T-helper 17 cell (primary cell): ENCODE data around the gene CYTH1. TPM values are rescaled to one million over a fixed set of nuclear protein-coding genes. Genes with fewer than 3 reads are reported as not detected.
A peak's percentile ranks its signal among the peaks of the same experiment; 100 is the strongest.

Experiments used
- ATAC-seq: fragments of 150-1000 bp; cut with Tn5 transposase; 2 replicates; pipeline ENCODE4 v1.10.0; 2021; ENCODE audit warnings: mild to moderate bottlenecking, moderate library complexity
- DNase-seq, 3 donors: peaks; one replicate each; pipeline versions ENCODE4 v3.0.0 to v3.0.0-alpha.2; 2020 to 2021
- H3K9me3 ChIP-seq: one replicate; pipeline ENCODE4 v1.7.0; 2013; ENCODE audit warnings: low read length, mild to moderate bottlenecking; ENCODE audit not compliant: control insufficient read depth, poor library complexity, severe bottlenecking
- H3K27ac Mint-ChIP-seq: one replicate; pipeline ENCODE4 v1.8.0; 2022; ENCODE audit warnings: mild to moderate bottlenecking, moderate library complexity, mixed read lengths
- H3K27me3 Mint-ChIP-seq: one replicate; pipeline ENCODE4 v1.8.0; 2022; ENCODE audit warnings: mixed read lengths
- H3K36me3 Mint-ChIP-seq: one replicate; pipeline ENCODE4 v1.8.0; 2022; ENCODE audit warnings: low read depth, mixed read lengths
- H3K4me1 Mint-ChIP-seq: one replicate; pipeline ENCODE4 v1.8.0; 2022; ENCODE audit warnings: mild to moderate bottlenecking, mixed read lengths
- H3K4me3 Mint-ChIP-seq: one replicate; pipeline ENCODE4 v1.8.0; 2022; ENCODE audit warnings: mild to moderate bottlenecking, moderate library complexity, mixed read lengths
- total RNA-seq, 4 donors: library from RNA in 2 of 4; stranded (reverse) in 2 of 4; gene quantifications; one replicate each; pipeline ENCODE4 v1.2.3 and lab custom pipeline; 2022 to 2026

CYTH1 gene
- total RNA-seq, 2 donors from 2014 or later, result 462 to 497 TPM

DNA sequence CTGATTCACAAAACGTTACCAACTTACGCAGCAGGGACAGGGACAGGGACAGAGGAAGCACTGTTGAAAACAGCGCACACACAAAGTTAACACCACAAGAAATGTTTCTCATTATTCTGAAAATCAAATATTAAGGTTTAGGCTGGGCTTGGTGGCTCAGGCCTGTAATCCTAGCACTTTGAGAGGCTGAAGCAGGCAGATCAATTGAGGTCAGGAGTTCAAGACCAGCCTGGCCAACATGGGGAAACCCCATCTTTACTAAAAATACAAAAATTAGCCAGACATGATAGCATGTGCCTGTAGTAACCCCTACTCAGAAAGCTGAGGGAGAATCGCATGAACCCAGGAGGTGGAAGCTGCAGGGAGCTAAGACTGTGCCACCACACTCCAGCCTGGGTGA lies 4.2 kb downstream of the CYTH1 start:
- H3K36me3 Mint-ChIP-seq, result peaks cover 6% of the 10 kb centered on the region

DNA sequence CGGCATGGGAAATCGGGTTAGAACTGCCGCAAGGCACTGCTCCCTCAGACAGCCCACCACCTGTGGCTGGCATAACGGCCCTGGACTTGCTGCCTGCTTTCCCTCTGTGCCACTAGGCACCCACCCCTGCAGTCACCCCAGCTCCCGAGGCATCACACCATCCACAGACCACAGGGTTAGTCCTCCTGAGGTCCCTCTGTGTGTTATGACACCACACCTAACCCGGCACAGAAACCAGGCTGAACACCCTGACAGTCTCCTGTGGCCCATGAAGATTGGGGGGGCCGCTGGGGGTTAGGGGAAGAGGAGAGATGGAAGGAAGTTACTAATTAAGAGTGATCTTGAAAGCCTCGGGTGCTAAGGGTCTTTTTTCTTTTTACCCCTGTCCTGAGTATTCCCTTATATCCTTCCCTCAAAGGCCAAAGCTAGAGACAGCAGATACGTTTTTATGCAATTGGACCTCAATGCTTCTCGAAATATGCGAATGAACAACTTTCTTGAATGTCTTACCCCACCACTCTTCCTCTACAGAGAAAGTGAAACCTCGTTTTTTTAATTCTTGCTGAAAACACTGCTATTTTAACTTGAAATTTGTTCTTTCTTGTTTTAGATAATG lies 7.0 kb downstream of the CYTH1 start:
- no peaks in the 10 kb centered on the region for H3K9me3 ChIP-seq
- Mint-ChIP-seq H3K4me3 (peak overlapping the region; percentile 95), H3K4me1 (peaks cover 59% of the 10 kb centered on the region), H3K36me3 (peaks cover 10% of the 10 kb centered on the region), H3K27ac (no peak overlapping the region), H3K27me3 (no peaks in the 10 kb centered on the region)
- DNase-seq (peak in 2 of 3 donors; percentile 40 to 42), ATAC-seq (peak; percentile 50)

More for the DNA sequence above, 4.2 kb downstream of the CYTH1 start:
- ATAC-seq (peak; percentile 4), DNase-seq (no peak)
- no peaks in the 10 kb centered on the region for H3K9me3 ChIP-seq
- Mint-ChIP-seq H3K4me3 (peak overlapping the region; percentile 85), H3K27ac (no peak overlapping the region), H3K27me3 (no peaks in the 10 kb centered on the region), H3K4me1 (peaks cover 41% of the 10 kb centered on the region)

DNA sequence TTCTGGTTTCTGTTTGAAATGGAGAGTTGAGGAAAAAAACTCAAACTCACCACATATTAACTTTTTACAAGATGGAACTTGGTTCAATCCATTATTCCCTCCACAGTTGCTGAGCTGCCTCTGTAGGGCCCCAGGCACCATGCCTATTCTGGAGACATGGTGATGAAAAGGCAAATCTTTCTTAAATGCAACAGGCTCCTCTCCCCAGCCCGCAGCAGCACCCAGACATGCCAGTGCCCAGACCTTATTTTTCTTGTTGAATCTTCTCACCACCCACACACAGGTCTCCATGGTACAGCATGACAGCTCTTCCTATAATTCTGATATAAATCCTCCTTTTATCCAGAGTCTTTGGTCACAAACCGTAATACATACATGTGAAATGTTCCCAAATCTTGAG lies 7.6 kb downstream of the CYTH1 start:
- Mint-ChIP-seq H3K36me3 (peaks cover 7% of the 10 kb centered on the region), H3K27me3 (no peaks in the 10 kb centered on the region), H3K4me1 (peaks cover 53% of the 10 kb centered on the region), H3K27ac (no peak overlapping the region), H3K4me3 (peak overlapping the region; percentile 95)
- ATAC-seq (peak; percentile 24), DNase-seq (no peak)
- H3K9me3 ChIP-seq, result no peaks in the 10 kb centered on the region

DNA sequence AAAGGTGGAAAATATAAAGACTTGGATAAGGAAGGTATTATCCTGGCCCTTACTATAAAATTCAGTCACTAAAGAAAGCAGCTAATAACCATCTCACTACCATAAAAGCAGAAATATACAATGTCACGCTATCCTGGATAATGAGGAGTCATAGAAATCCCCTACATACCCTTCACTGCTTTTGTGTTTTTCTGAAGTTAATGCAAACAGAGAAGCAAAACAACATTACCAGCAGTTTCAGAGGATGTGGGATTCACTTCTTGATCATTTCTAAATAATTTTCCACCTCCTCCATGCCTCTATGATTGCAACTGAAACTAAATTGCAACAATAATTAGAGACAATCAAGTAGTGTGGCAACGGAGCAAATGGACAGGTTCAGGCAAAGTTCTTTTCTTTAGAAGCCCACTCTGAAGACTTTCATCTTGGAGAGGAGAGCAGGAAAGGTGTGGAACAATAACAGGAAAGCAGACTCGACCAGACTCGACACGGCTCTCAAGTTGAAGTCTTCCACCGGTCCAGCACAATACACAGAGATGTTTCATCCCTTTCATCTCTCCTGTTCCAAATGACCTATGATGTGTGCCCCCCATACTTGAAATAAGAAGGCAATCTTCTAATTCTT lies 10.2 kb downstream of the CYTH1 start:
- peaks cover 7% of the 10 kb centered on the region for H3K36me3 Mint-ChIP-seq
- H3K27me3 Mint-ChIP-seq, result no peaks in the 10 kb centered on the region
- DNase-seq, result no peak
- peak overlapping the region; percentile 87 for H3K4me3 Mint-ChIP-seq
- ATAC-seq, result peak; percentile 40
- H3K9me3 ChIP-seq, result no peaks in the 10 kb centered on the region
- H3K4me1 Mint-ChIP-seq, result peaks cover 44% of the 10 kb centered on the region
- no peak overlapping the region for H3K27ac Mint-ChIP-seq

DNA sequence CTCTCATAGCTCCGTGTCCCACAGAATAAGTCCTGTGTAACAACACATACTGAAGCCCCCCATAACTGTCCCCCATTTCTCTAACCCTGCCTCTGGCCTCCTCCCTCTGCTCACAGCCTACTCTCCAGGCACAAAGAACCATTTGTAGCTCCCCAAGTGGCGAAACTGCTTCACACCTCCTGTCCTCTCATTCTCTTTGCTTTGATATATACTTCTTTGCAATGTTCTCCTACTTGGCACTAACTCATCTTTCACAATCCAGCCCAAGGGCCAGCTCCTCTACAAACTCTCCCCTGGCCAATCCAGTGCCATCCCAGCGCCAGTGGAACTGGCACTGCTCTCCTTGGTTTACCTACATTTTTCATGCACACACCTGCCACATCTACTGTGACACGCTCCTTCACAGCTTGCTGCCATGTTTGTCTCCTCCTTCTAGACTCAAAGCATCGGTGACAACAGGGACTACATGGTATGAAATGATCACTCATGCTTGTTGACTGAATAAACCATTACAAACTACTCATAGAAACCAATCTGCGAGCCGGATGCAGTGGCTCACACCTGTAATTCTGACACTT lies 12.8 kb downstream of the CYTH1 start:
- Mint-ChIP-seq H3K27me3 (no peaks in the 10 kb centered on the region), H3K27ac (no peak overlapping the region), H3K4me1 (peaks cover 37% of the 10 kb centered on the region), H3K4me3 (no peak overlapping the region), H3K36me3 (peaks cover 4% of the 10 kb centered on the region)
- H3K9me3 ChIP-seq, result no peaks in the 10 kb centered on the region
- DNase-seq (no peak), ATAC-seq (peak; percentile 45)

DNA sequence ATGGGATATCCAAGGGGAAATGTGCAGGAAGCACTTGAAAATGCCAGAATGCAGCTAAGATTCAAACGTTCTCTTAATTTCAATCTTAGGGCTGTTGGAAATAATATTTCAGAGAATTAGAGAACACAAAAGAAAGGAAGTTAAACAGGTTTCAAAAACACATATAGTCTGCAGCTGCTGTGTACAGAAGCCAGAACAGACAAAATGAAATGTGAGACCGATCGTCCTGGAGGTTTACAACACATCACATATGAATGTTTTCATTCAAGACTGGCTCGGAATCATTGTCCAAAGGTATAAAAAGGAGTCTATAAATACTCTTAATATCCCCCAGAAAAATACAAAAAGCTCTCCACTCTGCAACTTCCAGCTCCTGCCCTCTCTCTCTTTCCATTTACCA lies 14.3 kb downstream of the CYTH1 start:
- H3K4me3 Mint-ChIP-seq, result no peak overlapping the region
- DNase-seq (no peak), ATAC-seq (no peak)
- peaks cover 4% of the 10 kb centered on the region for H3K36me3 Mint-ChIP-seq
- H3K4me1 Mint-ChIP-seq, result peaks cover 40% of the 10 kb centered on the region
- no peak overlapping the region for H3K27ac Mint-ChIP-seq
- no peaks in the 10 kb centered on the region for H3K9me3 ChIP-seq
- H3K27me3 Mint-ChIP-seq, result no peaks in the 10 kb centered on the region

DNA sequence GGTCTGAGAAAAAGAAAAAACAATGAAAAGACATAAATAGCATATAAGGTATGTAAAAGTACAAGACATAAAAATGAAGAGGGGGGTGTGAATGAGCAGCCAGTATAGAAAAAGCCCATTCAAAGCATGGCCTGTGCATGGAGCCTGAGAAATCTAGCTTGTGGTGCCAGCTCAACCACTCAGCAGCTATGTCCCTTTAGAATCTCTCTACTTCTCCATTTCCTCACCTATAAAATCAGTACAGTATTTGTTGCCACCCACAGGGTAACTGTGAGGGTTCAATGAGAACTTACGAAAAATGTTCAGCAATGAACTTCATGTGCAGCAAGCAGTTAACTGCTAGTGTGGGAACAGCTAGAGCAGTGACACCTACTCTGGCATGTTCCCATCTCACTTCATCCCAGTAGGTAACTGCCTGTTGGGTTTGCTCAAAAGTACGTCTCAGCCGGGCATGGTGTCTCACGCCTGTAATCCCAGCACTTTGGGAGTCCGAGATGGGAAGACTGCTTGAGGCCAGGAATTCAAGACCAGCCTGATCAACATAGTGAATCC lies 15.3 kb downstream of the CYTH1 start:
- H3K36me3 Mint-ChIP-seq, result peaks cover 4% of the 10 kb centered on the region
- H3K9me3 ChIP-seq, result no peaks in the 10 kb centered on the region
- peak; percentile 32 for ATAC-seq
- H3K27ac Mint-ChIP-seq, result no peak overlapping the region
- H3K4me3 Mint-ChIP-seq, result no peak overlapping the region
- H3K4me1 Mint-ChIP-seq, result peaks cover 38% of the 10 kb centered on the region
- no peak for DNase-seq
- H3K27me3 Mint-ChIP-seq, result no peaks in the 10 kb centered on the region

DNA sequence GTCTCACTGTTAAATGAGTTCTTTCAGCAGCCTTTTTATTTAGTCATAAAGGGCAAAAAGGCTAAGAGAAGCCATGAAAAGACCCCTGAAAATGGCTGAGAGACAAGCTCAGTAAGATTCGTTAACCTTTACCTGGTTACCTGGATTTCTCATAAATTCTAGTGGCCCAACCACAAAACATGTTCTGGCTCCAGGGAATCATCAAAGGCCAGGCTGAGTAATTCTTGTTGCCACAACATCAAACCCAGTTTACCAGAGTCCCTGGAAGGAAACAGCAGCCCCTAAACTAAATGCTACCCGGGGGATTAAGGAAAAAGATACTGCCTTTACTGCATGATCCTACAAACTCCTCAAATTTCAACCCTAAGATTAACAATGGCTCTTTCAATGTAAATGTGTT lies 15.8 kb downstream of the CYTH1 start:
- no peak overlapping the region for H3K27ac Mint-ChIP-seq
- ATAC-seq (no peak), DNase-seq (no peak)
- H3K27me3 Mint-ChIP-seq, result no peaks in the 10 kb centered on the region
- H3K4me3 Mint-ChIP-seq, result no peak overlapping the region
- H3K9me3 ChIP-seq, result no peaks in the 10 kb centered on the region
- H3K36me3 Mint-ChIP-seq, result peaks cover 4% of the 10 kb centered on the region
- peaks cover 34% of the 10 kb centered on the region for H3K4me1 Mint-ChIP-seq

DNA sequence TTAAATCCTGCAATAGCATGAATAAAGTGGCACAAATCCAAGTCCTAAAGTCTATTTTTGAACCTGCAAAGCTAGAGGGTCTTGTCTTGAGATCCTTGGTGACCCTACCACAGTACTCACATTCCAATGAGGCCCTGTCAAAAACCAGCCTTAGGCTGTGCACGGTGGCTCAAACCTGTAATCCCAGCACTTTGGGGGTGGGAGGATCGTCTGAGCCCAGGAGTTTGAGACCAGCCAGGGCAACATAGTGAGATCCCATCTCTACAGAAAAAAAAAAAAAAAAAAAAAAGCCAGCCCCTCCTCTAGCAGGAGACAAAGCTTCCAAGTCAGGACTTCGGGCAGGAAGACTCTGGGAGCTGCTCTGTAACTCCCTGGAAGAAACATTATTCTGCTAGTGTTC lies 16.3 kb downstream of the CYTH1 start:
- peaks cover 30% of the 10 kb centered on the region for H3K4me1 Mint-ChIP-seq
- H3K36me3 Mint-ChIP-seq, result peaks cover 4% of the 10 kb centered on the region
- H3K9me3 ChIP-seq, result no peaks in the 10 kb centered on the region
- H3K27me3 Mint-ChIP-seq, result no peaks in the 10 kb centered on the region
- ATAC-seq (no peak), DNase-seq (no peak)
- H3K4me3 Mint-ChIP-seq, result peak overlapping the region; percentile 79
- H3K27ac Mint-ChIP-seq, result no peak overlapping the region

DNA sequence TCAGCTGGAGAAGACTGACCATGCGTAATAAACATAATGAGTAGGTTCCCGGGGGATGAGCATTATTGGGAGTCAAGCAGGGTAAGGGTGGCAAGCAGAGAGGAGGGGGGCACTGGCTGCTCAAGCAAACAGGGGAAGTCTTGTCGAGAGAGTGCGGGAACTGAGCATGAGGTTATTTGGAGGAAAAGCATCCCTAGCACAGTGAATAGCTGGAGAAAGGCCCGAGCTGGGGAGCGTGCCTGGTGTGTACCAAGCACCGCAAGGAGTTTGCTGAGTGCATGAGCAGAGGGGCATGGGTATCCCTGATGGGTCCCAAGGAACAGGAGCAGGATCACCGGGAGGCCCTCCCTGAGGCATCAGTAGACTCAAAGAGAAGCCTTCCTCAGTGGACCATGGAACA lies 17.2 kb downstream of the CYTH1 start:
- Mint-ChIP-seq H3K27ac (no peak overlapping the region), H3K36me3 (peaks cover 4% of the 10 kb centered on the region), H3K4me3 (peak overlapping the region; percentile 85), H3K27me3 (no peaks in the 10 kb centered on the region), H3K4me1 (peaks cover 28% of the 10 kb centered on the region)
- H3K9me3 ChIP-seq, result no peaks in the 10 kb centered on the region
- no peak for ATAC-seq
- DNase-seq, result no peak

DNA sequence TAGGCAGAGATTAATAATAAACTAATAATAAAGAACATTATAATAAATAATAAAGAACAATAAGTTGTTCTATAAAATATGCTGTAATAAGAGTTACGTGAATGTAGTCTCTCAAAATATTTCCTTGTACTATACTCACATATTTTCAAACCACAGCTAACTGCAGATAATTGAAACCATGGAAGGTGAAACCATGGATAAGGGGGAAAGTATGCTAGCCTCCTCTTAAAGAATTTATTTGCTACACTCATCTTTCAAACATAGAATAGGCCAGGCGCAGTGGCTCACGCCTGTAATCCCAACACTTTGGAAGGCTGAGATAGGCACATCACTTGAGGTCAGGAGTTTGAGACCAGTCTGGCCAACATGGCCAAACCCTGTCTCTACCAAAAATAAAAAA lies 18.5 kb downstream of the CYTH1 start:
- Mint-ChIP-seq H3K4me1 (peaks cover 39% of the 10 kb centered on the region), H3K27me3 (no peaks in the 10 kb centered on the region), H3K4me3 (peak overlapping the region; percentile 31), H3K36me3 (peaks cover 4% of the 10 kb centered on the region), H3K27ac (peak overlapping the region; percentile 98)
- no peaks in the 10 kb centered on the region for H3K9me3 ChIP-seq
- no peak for ATAC-seq
- DNase-seq, result no peak

DNA sequence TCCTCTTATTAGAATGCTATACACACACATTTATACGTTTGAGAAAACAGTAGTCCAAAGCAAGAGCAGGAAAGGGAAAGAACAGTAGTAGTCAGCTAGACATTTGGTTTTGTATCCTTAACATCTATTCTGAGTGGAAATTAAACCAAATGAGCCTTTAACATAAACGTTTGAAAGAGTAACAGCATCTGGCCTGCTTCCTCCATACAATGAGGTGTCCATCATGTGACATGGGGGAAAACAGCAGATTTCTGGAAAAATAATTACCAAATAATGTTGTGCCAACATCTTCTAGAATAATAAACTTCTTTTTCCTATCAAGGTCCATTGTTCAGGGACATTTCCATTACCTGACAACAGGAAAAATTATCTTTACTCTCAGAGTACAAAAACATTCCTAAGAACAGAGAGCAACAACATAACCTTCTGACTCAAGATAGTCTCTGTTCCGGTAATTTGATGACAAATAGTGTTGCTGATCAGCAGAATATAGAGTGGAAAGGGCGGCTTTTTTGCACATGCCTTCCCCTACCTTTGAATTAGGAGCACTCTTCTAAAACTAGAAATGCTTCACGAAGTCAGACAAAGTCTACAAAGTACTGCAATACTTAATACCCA lies 20.2 kb downstream of the CYTH1 start:
- no peak for DNase-seq
- H3K4me3 Mint-ChIP-seq, result peak overlapping the region; percentile 79

DNA sequence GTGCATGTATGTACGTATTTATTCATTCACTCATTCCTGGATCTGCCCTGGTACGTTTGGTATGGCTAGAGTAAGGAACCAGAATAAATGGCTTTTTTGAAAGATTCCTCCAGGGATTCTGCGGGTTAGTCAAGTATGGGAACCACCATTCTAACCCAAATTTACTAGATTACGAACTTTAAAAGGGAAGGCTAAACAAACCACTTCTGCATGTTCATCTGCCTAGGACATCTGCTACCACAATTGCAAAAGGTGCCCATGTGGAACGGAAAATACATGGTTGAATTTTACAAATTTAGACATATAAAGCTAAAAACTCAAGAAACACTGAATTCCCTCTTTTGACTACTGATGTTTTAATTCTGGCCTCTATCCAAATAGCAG lies 22.1 kb downstream of the CYTH1 start:
- Mint-ChIP-seq H3K27ac (peak overlapping the region; percentile 98), H3K36me3 (peaks cover 4% of the 10 kb centered on the region), H3K4me3 (peak overlapping the region; percentile 89), H3K4me1 (peaks cover 58% of the 10 kb centered on the region), H3K27me3 (no peaks in the 10 kb centered on the region)
- DNase-seq, result no peak
- H3K9me3 ChIP-seq, result no peaks in the 10 kb centered on the region
- no peak for ATAC-seq

More for the DNA sequence above, 20.2 kb downstream of the CYTH1 start:
- Mint-ChIP-seq H3K4me1 (peaks cover 51% of the 10 kb centered on the region), H3K27me3 (no peaks in the 10 kb centered on the region), H3K27ac (peak overlapping the region; percentile 98), H3K36me3 (peaks cover 4% of the 10 kb centered on the region)
- no peaks in the 10 kb centered on the region for H3K9me3 ChIP-seq
- no peak for ATAC-seq
